ENCODE data around the gene CRYBB3.
"Not testable (repeated sequence)": the region's sequence is repeated elsewhere in the genome, so short reads cannot be mapped to it uniquely, and the experiment has no call there.

CRYBB3 gene

DNA sequence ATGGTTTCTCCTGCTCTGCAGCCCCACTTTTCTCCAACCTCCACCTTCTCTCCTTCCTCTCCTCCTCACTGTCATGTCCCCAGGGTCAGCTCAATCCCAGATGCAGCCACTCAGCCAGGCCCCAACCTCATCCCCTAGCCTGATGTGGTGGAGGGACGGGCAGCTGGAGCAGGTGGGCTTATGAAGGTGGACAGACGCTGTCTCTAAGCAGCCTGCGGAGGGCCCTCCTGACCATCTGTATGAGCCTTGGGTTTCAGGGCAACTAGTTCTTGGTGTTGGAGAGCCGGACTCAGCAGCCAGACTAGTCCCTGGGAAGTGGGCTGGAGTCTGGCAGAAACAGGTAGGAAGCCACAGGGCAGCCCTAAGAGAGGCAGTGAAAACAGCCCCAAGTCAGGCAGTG lies 37.8 kb downstream of the CRYBB3 start:
- in situ Hi-C loops (cut with HindIII; ENCODE audit: low pct_ligation_motif_present, low sequenced_read_pairs) = no loop called here
- DNase-seq = no peak
- TF ChIP-seq, protein P1, sequence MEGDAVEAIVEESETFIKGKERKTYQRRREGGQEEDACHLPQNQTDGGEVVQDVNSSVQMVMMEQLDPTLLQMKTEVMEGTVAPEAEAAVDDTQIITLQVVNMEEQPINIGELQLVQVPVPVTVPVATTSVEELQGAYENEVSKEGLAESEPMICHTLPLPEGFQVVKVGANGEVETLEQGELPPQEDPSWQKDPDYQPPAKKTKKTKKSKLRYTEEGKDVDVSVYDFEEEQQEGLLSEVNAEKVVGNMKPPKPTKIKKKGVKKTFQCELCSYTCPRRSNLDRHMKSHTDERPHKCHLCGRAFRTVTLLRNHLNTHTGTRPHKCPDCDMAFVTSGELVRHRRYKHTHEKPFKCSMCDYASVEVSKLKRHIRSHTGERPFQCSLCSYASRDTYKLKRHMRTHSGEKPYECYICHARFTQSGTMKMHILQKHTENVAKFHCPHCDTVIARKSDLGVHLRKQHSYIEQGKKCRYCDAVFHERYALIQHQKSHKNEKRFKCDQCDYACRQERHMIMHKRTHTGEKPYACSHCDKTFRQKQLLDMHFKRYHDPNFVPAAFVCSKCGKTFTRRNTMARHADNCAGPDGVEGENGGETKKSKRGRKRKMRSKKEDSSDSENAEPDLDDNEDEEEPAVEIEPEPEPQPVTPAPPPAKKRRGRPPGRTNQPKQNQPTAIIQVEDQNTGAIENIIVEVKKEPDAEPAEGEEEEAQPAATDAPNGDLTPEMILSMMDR (IDR thresholded peaks at IDR 0.05; ENCODE audit: low read depth, low read length, missing control alignments) = no peak
- H3K4me3 ChIP-seq (ENCODE audit: low read depth, low read length) = no peak overlapping the region
- no peaks in the 10 kb centered on the region for H3K36me3 ChIP-seq (replicated peaks)
- H3K27ac ChIP-seq = no peak overlapping the region
- no peaks in the 10 kb centered on the region for H3K27me3 ChIP-seq (replicated peaks)

DNA sequence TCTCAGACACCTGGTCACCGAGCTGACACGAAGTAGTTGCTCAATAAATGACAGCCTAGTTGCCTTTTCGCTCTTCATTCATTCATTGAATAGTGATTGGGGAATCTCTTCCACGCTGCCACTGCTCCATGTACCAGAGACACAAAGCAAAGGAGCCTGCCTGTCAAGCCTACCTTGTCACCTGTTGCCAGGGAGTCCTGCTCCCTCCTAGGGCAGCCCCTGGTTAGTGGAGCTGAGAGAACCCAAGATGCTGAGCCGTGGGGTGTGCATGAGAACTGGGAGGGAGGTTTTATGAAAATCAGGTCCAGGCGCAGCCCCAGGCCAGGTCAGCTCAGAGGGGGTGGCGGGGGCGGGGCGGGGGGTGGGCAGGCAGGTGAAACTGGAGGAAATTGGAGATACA lies 38.4 kb downstream of the CRYBB3 start:
- H3K36me3 ChIP-seq (replicated peaks); H3K27me3 ChIP-seq (replicated peaks); H3K27ac ChIP-seq; DNase-seq; H3K4me3 ChIP-seq (ENCODE audit: low read depth, low read length); in situ Hi-C loops (cut with HindIII; ENCODE audit: low pct_ligation_motif_present, low sequenced_read_pairs): not testable (repeated sequence)

DNA sequence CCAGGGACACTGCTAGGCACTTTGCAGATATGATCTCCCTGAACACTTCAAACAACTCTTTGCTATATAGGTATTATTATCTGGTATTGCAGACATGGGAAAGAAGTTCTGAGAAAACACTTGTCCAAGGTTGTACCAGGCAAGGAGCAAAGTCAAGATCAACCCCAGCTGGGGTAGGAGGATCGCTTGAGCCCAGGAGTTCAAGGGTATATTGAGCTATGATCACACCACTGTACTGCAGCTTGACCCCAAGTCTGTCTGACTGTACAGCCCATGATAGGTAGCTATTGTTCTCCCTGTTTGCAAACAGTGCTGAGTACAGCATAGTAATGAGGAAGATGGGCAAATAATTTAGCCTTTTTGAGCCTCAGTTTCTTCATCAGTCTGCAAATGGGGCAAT lies 55.5 kb downstream of the CRYBB3 start:
- H3K36me3 ChIP-seq (replicated peaks); H3K4me3 ChIP-seq (ENCODE audit: low read depth, low read length); in situ Hi-C loops (cut with HindIII; ENCODE audit: low pct_ligation_motif_present, low sequenced_read_pairs); DNase-seq; H3K27me3 ChIP-seq (replicated peaks); H3K27ac ChIP-seq: not testable (repeated sequence)

Measured in brain microvascular endothelial cell (primary cell).